Measurements from ENCODE around the gene YPEL2. TPM values are rescaled to one million over a fixed set of nuclear protein-coding genes. Genes with fewer than 3 reads are reported as not detected.

YPEL2 gene
- total RNA-seq, 2 donors from 2014 or later, result 10.5 to 25.4 TPM

DNA sequence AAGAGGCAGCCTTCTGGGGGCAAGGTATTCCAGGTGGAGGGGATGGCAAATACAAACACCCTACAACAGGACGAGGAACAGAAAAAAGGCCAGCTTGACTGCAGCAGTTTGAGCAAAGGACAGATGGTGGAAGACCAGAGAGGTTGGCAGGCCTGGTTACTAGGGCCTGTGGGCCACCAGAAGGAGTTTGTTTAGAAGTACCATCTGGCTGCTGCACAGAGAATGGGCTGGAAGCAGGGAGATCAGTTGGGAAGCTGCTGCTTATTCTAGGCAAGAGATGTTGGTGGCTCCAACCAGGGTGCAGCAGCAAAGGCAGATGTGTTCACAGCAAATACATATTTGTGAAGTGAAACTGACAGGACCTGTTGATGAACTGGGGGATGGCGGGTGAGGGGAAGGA lies 2.9 kb upstream of the YPEL2 start:
- DNase-seq, result no peak
- ATAC-seq, result no peak
- intact Hi-C loops (cut with DNase I), result no loop called here

DNA sequence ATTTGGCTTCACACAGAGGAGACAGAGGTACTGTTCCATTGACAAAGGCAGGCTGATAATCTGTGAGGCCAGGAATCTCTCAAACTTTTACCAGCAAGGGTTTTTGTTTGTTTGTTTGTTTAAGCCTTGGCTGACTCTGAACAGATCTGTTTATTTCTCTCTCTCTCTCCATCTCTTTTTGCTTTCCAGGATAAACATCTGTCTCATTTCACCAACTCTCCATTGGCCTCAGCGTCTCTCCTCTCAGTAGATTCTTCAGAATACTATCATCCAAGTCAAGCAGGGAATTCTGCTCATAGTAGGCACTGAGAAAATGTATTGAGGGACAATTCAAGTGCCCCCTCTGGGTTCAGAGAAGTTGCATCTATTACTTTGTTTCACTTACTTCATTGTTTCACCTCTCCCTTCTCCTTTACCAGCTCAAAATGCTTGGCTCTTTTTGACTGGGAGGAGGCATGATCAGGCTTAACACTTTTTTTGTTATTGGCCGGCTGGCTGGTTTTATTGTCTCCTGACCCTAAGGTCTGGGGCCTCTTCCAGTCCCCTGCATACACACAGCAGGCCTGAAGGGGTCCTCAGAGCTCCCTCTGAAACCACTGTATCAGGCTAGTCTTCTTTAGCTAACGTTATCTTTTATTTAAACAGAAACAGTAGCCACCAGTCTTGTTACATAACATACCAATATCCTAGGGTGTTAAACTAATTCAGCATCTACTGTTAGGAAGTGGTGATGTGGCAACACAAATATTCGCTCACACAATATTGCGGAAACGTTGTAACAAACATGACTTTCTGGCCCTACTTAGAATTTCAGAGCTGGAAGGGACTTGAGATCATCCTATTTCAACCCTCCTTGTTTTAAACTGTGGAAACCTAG lies 2.0 kb upstream of the YPEL2 start:
- intact Hi-C loops (cut with DNase I), result loop anchor here (1.0 to 10.0 kb wide), 4 partner anchors 38 to 113 kb away; no protein-coding TSS in a partner anchor
- peak; percentile 36 to 59 for ATAC-seq
- peak; percentile 65 for DNase-seq

DNA sequence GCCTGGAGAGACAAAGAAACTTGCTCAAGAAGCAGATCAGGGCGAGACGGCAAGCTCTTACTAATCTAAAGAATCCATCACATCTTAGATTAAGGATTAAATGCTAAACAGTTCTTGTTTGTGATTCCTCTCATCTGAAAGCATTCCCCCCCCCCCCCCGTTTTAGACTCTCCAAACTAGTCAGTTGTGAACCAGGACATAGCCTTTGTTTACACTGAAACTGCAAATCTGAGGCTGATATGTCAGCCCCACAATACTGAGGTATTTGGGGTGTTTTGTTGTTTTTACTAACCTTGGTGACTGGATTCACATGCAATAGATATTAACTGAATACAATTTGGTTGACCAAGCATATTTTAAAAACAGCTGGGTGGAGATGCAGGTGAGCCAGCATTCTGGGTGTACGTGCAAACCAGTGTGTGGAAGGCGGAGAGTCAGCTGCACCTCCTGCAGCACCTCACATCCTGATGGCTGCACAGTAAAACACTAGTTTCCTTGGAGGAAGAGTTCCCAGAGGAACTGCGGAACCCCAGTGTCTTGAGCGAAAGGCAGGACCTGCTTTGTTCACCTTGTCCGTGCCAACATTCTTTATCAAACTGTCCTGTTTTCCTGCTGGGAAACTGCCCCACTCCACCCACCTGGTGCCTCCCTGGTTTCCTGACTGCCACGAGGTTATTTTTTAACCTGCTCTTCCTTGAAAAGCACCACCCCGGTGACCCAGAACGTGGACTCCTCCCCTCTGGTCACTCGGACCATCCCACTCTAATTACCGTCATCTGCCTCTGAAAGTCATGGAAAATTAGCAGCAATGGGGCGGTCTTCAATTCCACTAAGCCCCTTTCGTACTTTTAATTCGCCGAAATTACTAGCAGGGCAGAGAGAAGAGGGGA lies 1.2 kb upstream of the YPEL2 start:
- DNase-seq (peak; percentile 49), ATAC-seq (peak in 1 of 2 donors; percentile 27)
- intact Hi-C loops (cut with DNase I), result loop anchor here (5.0 to 10.0 kb wide), 3 partner anchors 37 to 112 kb away; no protein-coding TSS in a partner anchor

DNA sequence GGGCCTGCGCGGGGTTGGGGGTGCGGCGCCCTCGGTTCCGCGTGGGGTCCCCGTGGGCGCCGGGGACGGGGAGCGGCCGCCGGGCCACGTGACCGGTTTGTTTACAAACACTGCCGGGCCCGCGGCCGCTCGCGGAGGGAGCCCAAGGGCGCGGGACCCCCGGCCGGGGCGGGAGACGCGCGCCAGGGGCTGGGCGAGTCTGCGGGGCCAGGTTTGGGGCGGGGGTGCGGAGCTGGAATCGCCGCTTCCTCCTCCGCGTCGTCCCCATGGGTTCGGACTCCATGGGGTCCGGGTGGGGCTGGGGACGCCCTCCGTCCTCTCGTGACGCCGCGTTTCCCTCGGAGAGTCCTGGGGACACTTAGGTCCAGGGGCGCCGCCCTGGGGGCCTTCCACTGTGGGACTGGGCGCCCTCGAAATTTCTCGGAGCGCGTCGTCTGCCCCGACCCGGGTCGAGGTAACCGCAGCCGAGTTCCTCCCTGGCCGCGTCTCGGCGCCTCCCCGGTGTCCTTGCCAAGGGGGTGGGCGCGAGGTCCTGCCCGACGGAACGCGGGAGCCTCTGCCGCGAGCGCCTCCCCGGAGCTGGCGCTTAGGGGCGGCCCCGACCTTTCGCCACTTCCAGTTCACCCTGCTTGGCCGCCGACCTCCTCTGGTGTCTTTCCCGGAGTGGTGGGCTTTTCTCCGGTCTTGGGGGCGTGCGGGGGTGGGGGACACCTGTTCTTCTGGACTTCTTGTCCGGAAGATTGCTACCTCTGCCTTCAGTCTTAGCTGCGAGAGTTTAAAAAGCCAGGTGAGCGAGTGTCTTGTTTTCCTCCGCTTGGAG lies 684 bp downstream of the YPEL2 start:
- peak; percentile 72 for DNase-seq
- intact Hi-C loops (cut with DNase I), result loop anchor here (5.0 to 10.0 kb wide), 3 partner anchors 35 to 110 kb away; no protein-coding TSS in a partner anchor
- ATAC-seq, result peak; percentile 45 to 60

DNA sequence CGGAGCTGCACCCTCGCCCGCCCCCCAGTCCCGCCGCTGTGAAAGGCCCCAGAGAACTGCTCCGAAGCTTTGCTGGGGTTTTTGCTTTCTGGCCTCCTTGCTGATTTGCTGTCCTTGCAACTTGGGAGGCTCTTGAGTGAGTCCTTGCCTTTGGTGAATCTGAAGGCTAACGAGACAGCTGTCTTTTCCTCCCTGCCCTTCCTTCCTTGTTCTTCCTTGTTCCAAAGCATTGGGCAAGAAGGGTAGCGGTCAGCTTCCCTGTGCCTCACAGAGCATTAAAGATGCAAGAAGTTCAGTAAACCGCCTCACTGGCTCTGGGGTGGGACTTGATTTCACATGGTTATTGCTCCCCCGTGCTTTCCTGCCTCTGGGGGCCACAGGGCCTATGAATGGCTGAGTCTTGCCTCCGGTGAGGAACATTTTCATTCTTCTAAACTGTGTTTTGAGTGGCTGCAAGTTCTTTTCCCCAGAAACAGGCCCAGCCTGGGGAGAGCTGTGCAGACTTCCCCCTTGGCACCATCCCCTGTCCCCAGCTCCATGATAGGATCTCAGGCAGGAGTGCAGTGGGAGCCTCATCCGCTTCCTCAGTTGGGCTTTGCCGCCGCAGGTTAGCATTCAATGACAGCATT lies 1.4 kb downstream of the YPEL2 start:
- intact Hi-C loops (cut with DNase I), result loop anchor here (5.0 to 10.0 kb wide), 3 partner anchors 34 to 109 kb away; no protein-coding TSS in a partner anchor
- DNase-seq (peak; percentile 36), ATAC-seq (peak; percentile 1 to 7)

DNA sequence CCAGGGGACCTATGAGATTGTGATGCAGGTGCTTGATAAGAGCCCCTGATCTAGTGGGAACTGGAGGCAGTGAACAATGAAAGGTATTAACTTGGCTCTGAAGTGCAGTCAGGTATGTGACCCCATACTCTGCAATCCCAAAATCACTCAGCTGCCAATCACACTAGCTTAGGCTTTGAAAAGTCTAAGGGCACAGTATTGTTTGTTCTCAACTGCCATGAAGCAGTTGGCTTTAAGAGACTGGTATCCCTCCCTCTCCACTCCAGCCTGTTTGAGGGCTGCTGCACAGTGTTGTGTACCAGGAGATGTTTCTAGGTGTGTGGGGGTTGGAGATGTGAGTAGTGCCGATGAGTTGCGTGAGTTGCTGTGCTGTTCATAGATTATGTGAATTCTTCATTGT lies 2.4 kb downstream of the YPEL2 start:
- no peak for DNase-seq
- ATAC-seq, result no peak
- intact Hi-C loops (cut with DNase I), result loop anchor here (5.0 to 10.0 kb wide), 3 partner anchors 33 to 108 kb away; no protein-coding TSS in a partner anchor

DNA sequence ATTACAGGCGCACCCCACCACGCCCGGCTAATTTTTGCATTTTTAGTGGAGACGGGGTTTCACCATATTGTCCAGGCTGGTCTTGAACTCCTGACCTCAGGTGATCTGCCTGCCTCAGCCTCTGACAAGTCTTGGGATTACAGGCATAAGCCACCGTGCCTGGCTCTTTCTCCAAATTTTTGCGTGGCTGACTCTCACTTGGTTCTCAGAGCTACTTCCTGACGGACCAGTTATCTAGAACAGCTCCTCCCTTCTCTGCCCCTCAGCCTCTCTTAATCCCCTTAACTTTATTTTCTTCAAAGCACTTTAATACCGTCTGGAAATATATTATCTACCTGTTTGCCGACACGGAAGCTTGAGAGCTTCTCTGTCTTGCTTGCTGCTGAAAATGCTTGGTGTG lies 4.2 kb downstream of the YPEL2 start:
- intact Hi-C loops (cut with DNase I), result loop anchor here in 1 of 2 donors (10.0 kb wide), 1 partner anchor 49 kb away; no protein-coding TSS in a partner anchor
- ATAC-seq, result no peak
- DNase-seq, result no peak

DNA sequence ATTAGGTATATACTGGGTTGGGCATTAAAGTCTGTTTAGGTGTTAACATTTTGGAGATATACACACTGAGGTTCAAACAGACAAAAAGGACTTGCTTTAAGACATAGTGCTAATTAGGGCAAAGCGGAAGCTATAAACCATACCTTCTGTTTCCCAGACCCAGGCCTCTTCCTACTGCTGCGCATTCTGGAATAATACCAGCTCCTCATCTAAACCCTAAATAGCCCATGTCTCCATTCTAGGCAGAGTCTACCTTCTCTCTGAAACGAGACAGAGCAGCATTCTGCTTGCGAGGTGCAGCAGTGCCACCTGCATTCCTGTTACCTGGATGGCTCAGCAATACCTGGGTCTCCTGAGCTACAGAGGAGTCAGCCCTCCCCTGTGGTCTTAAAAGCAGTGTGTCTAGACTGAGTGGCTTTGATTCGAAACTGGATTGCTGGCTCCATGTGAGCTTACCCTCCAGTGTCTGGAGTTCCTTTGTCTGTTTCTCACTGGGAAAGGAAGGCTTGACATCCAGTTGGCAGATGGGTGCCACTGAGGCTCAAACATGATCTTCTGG lies 6.4 kb downstream of the YPEL2 start:
- intact Hi-C loops (cut with DNase I), result loop anchor here in 1 of 2 donors (10.0 kb wide), 1 partner anchor 47 kb away; no protein-coding TSS in a partner anchor
- ATAC-seq, result no peak
- no peak for DNase-seq

DNA sequence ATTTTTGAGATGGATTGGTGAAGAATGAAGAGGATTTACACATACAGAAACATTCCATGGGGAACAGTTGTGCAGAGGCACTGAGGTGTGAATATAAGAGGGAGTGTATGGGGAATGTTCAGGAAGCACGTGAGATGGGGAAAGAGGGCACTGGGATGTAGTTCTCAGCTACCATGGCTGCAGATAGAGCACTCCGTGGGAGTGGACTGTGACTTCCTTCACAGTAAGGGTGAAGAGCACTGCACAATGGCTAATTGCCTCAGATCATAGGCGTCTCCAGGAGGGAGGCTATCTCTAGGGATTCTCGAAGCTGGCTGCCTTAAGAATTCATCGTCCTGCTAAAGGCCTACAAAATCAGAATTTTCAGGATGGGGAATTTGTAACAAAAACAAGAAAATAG lies 7.0 kb downstream of the YPEL2 start:
- intact Hi-C loops (cut with DNase I), result loop anchor here in 1 of 2 donors (10.0 kb wide), 1 partner anchor 46 kb away; no protein-coding TSS in a partner anchor
- no peak for ATAC-seq
- no peak for DNase-seq

DNA sequence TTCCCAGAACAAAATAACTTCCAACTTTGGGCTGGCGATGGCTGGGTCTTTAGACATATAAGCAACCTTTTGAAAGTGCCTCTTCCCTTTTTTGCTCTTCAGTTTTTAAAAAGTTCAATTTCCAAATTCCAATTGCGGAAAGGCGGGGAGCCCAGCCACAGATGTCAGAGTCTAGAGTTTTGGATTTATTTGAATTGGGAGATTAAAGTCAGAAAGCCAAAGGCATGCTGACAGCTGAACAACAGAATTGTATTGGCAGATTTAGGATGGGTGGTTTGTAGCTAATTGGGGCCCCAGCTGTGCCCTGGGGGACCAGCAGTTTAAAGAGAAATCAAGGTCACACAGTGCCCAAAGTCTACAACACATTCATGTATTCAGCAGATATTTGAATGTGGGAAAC lies 10.5 kb downstream of the YPEL2 start:
- intact Hi-C loops (cut with DNase I), result loop anchor here in 1 of 2 donors (2.0 kb wide), 1 partner anchor 17 kb away; no protein-coding TSS in a partner anchor
- DNase-seq (no peak), ATAC-seq (no peak)

DNA sequence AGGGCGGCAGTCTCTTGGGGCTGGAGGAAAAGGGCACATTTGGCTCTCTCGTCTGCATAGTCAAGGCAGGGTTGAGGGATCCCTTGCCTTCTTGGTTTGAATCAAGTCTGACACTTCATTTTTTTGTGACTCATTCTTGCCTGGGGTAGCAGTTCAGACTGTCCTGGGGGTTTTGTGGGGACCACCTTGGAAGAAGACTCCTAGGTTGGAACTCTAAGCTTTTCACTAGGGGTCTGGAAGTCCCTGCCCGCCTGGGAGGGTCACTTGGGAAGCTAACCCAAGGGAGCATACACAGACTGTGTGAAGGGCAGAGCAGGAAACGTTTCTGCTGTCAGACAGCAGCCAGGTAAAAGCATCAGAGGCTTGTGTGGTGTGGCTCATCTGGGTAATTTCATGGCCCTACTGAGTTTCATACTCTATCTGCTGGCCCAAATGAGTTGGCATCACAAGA lies 11.3 kb downstream of the YPEL2 start:
- intact Hi-C loops (cut with DNase I), result loop anchor here in 1 of 2 donors (2.0 kb wide), 1 partner anchor 16 kb away; no protein-coding TSS in a partner anchor
- ATAC-seq (no peak), DNase-seq (no peak)

DNA sequence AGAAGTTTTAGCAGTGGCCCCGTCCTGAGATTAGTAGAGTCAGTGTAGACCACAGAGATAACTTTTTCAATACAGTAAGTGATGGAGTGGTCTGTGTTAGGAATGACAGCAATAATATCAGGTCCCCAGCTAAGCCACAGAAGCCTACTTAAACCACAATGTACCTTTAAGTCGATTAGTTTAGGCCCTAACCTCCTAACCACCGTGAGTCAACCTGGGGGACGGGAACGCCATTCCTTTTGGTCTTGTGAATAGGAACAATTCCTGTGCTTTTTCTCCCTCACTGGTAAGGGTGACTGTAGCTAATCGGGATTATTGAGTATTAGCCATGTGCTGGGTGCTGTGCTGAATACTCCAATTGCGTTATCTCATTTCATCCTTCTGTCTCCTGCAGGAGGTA lies 14.0 kb downstream of the YPEL2 start:
- DNase-seq (no peak), ATAC-seq (no peak)
- intact Hi-C loops (cut with DNase I), result no loop called here

DNA sequence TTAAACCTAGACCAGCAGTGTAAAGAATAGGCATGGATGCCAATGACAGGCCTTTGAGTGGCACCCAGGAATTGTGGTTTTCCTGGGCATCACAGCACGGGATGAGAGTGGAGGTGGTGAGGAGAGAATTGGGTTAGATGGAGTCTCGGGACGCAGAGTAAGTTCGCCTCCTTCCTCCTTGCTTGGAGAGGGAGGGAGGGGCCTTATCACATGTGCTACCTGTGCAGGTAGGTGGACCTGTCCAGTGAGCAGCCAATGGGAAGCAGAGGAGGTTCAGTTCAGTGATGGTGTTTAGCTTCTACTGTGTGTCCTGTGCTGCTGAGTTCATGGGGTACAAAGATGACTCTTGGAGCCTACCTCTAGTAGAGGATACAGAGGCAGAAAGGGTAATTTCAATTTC lies 14.9 kb downstream of the YPEL2 start:
- peak in 1 of 2 donors; percentile 24 for ATAC-seq
- intact Hi-C loops (cut with DNase I), result no loop called here
- DNase-seq, result no peak

DNA sequence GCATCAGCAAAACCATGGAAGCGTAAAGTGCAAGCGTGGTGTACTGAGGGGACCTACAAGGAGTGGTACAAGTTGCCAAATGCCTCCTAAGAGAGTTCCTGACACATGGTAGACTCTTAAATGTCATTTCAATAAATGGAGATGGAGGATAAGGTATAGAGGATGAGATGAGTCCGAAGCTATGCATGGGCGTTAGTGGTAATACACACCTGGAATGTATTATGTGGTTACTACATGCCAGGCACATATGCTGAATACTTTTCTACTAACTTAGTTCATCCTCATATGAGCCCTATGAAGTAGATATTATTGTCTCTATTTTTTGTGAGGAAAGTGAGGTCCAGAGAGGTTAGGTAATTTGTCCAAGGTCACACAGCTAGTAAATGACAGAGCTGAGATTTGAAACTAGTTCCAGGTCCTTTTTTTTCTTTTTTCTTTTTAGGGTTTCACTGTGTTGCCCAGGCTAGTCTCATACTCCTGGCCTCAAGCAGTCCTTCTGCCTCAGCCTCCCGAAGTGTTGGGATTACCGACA lies 15.5 kb downstream of the YPEL2 start:
- intact Hi-C loops (cut with DNase I), result no loop called here
- DNase-seq (no peak), ATAC-seq (no peak)

DNA sequence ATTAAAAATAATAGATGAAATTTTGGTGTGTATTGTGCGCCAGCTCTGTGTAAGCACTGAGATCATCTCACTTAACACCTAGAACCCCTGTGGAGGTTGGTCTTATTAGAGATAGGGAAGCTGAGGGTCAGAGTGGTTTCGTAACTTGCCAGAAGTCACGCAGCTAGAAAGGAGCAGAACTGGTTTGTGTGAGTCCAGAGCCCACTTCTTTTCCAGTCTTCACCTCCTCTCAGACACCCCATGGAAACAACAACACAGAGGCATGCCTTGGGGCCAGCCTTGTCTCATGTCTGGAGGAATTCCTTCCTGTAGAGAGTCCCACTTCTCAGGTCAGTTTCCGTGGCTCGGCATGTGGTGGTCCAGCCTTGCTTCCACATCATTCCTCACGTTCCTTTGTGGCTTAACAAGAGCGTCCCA lies 16.5 kb downstream of the YPEL2 start:
- intact Hi-C loops (cut with DNase I), result no loop called here
- ATAC-seq, result no peak
- DNase-seq, result no peak

DNA sequence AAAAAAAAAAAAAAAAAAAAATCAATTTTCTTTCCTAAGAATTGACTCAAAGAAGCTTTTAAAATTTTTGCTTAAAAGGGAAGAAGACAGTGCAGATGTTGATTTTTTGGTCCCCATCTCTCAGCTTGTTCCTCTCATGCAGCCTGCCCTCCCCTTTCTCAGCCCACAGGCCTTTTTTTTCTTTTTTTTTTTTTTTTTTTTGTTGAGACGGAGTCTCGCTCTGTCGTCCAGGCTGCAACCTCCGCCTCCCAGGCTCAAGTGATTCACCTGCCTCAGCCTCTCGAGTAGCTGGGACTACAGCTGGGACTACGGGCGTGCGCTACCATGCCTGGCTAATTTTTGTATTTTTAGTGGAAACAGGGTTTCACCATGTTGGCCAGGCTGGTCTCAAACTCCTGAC lies 17.7 kb downstream of the YPEL2 start:
- intact Hi-C loops (cut with DNase I), result no loop called here
- DNase-seq, result no peak
- no peak for ATAC-seq

DNA sequence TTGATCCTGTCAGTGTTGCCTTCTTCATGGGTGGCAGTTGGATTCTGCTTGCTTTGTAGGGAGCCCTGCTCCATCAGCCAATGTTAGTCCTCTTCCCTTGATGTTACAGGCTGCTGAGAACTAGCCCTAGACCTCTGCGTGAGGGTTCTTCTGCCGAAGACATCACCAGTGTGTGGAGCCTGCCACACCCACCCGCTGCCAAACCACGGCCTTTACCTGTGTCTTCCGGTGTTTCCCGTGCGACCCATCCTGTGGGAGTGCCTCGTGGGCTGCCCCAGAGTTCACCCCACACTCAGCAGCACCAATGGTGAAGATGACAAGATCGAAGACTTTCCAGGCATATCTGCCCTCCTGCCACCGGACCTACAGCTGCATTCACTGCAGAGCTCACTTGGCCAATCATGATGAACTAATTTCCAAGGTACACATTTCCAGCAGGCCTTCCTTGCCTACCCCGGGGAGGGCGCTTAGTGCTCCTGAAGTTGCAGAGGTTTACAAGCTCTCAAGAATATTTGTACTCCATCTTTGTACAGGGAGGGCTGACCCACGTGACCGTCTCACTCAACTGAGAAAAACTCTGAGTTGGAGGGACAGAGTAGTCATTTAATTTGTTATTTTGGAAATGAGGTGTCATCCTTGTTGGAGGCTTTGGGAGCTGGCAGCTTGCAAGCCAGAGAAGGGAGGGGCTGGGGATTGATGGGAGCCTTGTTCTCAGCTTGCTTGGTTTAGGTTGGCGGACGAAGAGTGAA lies 21.8 kb downstream of the YPEL2 start:
- intact Hi-C loops (cut with DNase I), result no loop called here
- ATAC-seq, result no peak
- no peak for DNase-seq
